ENCODE results near the gene IRAK2. TPM values are rescaled to one million over a fixed set of nuclear protein-coding genes. Genes with fewer than 3 reads are reported as not detected.
"Not testable (repeated sequence)": the region's sequence is repeated elsewhere in the genome, so short reads cannot be mapped to it uniquely, and the experiment has no call there.

Gene IRAK2
- total RNA-seq, 4 donors from 2014 or later, result 4.4 to 23.3 (median 9.6) TPM

- DNase-seq, result no peak
- Histone ChIP-seq H3K4me3 (no peak overlapping the region), H3K27me3 (no peaks in the 10 kb centered on the region), H3K4me1 (peaks cover 5 to 46% (median 12%) of the 10 kb centered on the region in 3 donors), H3K9me3 (peaks cover 0 to 10% (median 0%) of the 10 kb centered on the region in 3 donors), H3K27ac (no peak overlapping the region), H3K36me3 (no peaks in the 10 kb centered on the region)
- intact Hi-C loops (cut with DNase I), result loop anchor here (10.0 kb wide), 1 partner anchor 56 kb away; no protein-coding TSS in a partner anchor
- TF ChIP-seq CTCF (IDR thresholded peaks at IDR 0.05) (no peak), POLR2A (IDR thresholded peaks at IDR 0.05) (no peak)
- 67 to 68% methylated on average over 7 to 8 of the region's 8 CpGs for WGBS, 2 donors
Observed at GRCh38 chr3:10169000-10169496, 4.3 kb downstream of the IRAK2 start.

GRCh38 chr3:10170915-10171478 is 6.3 kb downstream of the IRAK2 start:
- intact Hi-C loops (cut with DNase I), result no loop called here
- Histone ChIP-seq H3K4me1 (peaks cover 5 to 31% (median 9%) of the 10 kb centered on the region in 3 donors), H3K9me3 (peaks cover 0 to 10% (median 0%) of the 10 kb centered on the region in 3 donors), H3K27me3 (no peaks in the 10 kb centered on the region), H3K27ac (no peak overlapping the region), H3K36me3 (no peaks in the 10 kb centered on the region), H3K4me3 (peak overlapping the region in 1 of 4 donors; percentile 6)
- no peak for DNase-seq
- 46 to 56% methylated on average over 11 to 13 of the region's 13 CpGs for WGBS, 2 donors
- no peak for TF ChIP-seq CTCF (IDR thresholded peaks at IDR 0.05)
- no peak for TF ChIP-seq POLR2A (IDR thresholded peaks at IDR 0.05)

GRCh38 chr3:10173095-10173925 is 8.6 kb downstream of the IRAK2 start:
- no peak for DNase-seq
- Histone ChIP-seq H3K4me1 (peaks cover 5 to 23% (median 9%) of the 10 kb centered on the region in 3 donors), H3K9me3 (peaks cover 0 to 9% (median 0%) of the 10 kb centered on the region in 3 donors), H3K36me3 (peaks cover 0 to 11% (median 0%) of the 10 kb centered on the region in 3 donors), H3K27me3 (no peaks in the 10 kb centered on the region), H3K27ac (peak overlapping the region; percentile 27 to 80 (median 69)), H3K4me3 (no peak overlapping the region)
- no peak for TF ChIP-seq POLR2A (IDR thresholded peaks at IDR 0.05)
- no peak for TF ChIP-seq CTCF (IDR thresholded peaks at IDR 0.05)
- 73 to 84% methylated on average over 8 to 10 of the region's 10 CpGs for whole genome bisulfite sequencing, 2 donors
- intact Hi-C loops (cut with DNase I), result no loop called here

- intact Hi-C loops (cut with DNase I), result no loop called here
- DNase-seq, result no peak
- Histone ChIP-seq H3K4me1 (peaks cover 5 to 23% (median 9%) of the 10 kb centered on the region in 3 donors), H3K27me3 (no peaks in the 10 kb centered on the region), H3K4me3 (no peak overlapping the region), H3K36me3 (peaks cover 0 to 18% (median 0%) of the 10 kb centered on the region in 3 donors), H3K9me3 (peaks cover 0 to 3% (median 0%) of the 10 kb centered on the region in 3 donors), H3K27ac (peak overlapping the region in 3 of 4 donors; percentile 67 to 80 (median 71))
- TF ChIP-seq POLR2A (IDR thresholded peaks at IDR 0.05) (no peak), CTCF (IDR thresholded peaks at IDR 0.05) (no peak)
- WGBS, 2 donors, result 39 to 59% methylated on average over 6 of the region's 6 CpGs
Observed at GRCh38 chr3:10173926-10174435, 9.3 kb downstream of the IRAK2 start.

- intact Hi-C loops (cut with DNase I); H3K27ac ChIP-seq: not testable (repeated sequence)
Observed at GRCh38 chr3:10175334-10175733, 10.6 kb downstream of the IRAK2 start.

GRCh38 chr3:10176150-10176549 is 11.4 kb downstream of the IRAK2 start:
- H3K27ac ChIP-seq; H3K4me3 ChIP-seq; intact Hi-C loops (cut with DNase I); H3K27me3 ChIP-seq; H3K9me3 ChIP-seq; DNase-seq: not testable (repeated sequence)
- WGBS, 2 donors, result 98% methylated on average over 4 of the region's 4 CpGs
- Histone ChIP-seq H3K36me3 (peaks cover 0 to 39% (median 0%) of the 10 kb centered on the region in 3 donors), H3K4me1 (peaks cover under 1 to 14% (median 9%) of the 10 kb centered on the region in 3 donors)

More at GRCh38 chr3:10175334-10175733, 10.6 kb downstream of the IRAK2 start:
- 88 to 100% methylated on average over 6 to 7 of the region's 7 CpGs for WGBS, 2 donors
- H3K9me3 ChIP-seq, H3K4me3 ChIP-seq, DNase-seq, H3K27me3 ChIP-seq: not testable (repeated sequence)
- H3K36me3 ChIP-seq, result peaks cover 0 to 31% (median 0%) of the 10 kb centered on the region in 3 donors
- peaks cover 5 to 22% (median 9%) of the 10 kb centered on the region in 3 donors for H3K4me1 ChIP-seq
